HEK293T (cell line): ENCODE measurements around the gene RAB30.

Experiments used
- CTCF ChIA-PET: fragments of 350-600 bp; formaldehyde crosslinking; extraction: SDS; loops from one replicate; lab custom pipeline; 2021; ENCODE audit warnings: antibody characterized with exemption, inconsistent platforms; lab: Yijun Ruan, JAX
- POLR2A ChIA-PET: fragments of 350-600 bp; formaldehyde crosslinking; extraction: SDS; loops from one replicate; lab custom pipeline; 2020; ENCODE audit warnings: antibody characterized with exemption, inconsistent platforms; lab: Yijun Ruan, JAX
- DNase-seq: peaks from one replicate; pipeline ENCODE4 v3.0.0; 2012; ENCODE audit warnings: mixed read lengths; ENCODE audit errors: extremely low spot score
- ARNT ChIP-seq: fragments of 450-650 bp; IDR thresholded peaks from 2 replicates; pipeline ENCODE4 v1.6.1; 2017; ENCODE audit warnings: mild to moderate bottlenecking
- BHLHE40 ChIP-seq: fragments of 450-650 bp; IDR thresholded peaks from 2 replicates; pipeline ENCODE4 v1.6.1; 2016; ENCODE audit warnings: mild to moderate bottlenecking, moderate library complexity, borderline replicate concordance
- CTBP1 ChIP-seq: fragments of 450-650 bp; IDR thresholded peaks from 2 replicates; pipeline ENCODE4 v1.6.1; 2016; ENCODE audit warnings: borderline replicate concordance
- ELF4 ChIP-seq: fragments of 450-650 bp; IDR thresholded peaks from 2 replicates; pipeline ENCODE4 v1.6.1; 2017; ENCODE audit warnings: antibody characterized with exemption
- FOXA1 ChIP-seq: fragments of 450-650 bp; IDR thresholded peaks from 2 replicates; pipeline ENCODE4 v1.6.1; 2016; ENCODE audit warnings: mild to moderate bottlenecking
- FOXK2 ChIP-seq: fragments of 450-650 bp; IDR thresholded peaks from 2 replicates; pipeline ENCODE4 v1.6.1; 2016; ENCODE audit warnings: mild to moderate bottlenecking
- FOXM1 ChIP-seq: fragments of 450-650 bp; IDR thresholded peaks from 2 replicates; pipeline ENCODE4 v1.6.1; 2017; ENCODE audit warnings: mild to moderate bottlenecking, borderline replicate concordance
- HDGF ChIP-seq: fragments of 450-650 bp; IDR thresholded peaks from 2 replicates; pipeline ENCODE4 v1.6.1; 2017; ENCODE audit warnings: antibody characterized with exemption, borderline replicate concordance
- L3MBTL2 ChIP-seq: fragments of 450-650 bp; conservative IDR thresholded peaks from 2 replicates; pipeline ENCODE4 v1.6.1; 2016; ENCODE audit warnings: mild to moderate bottlenecking
- LEF1 ChIP-seq: fragments of 450-650 bp; IDR thresholded peaks from 2 replicates; pipeline ENCODE4 v1.6.1; 2017; ENCODE audit warnings: mild to moderate bottlenecking, borderline replicate concordance
- NFRKB ChIP-seq: fragments of 450-650 bp; IDR thresholded peaks from 2 replicates; pipeline ENCODE4 v1.6.1; 2016; ENCODE audit warnings: mild to moderate bottlenecking, moderate library complexity
- PKNOX1 ChIP-seq: fragments of 450-650 bp; IDR thresholded peaks from 2 replicates; pipeline ENCODE4 v1.6.1; 2016
- SP1 ChIP-seq: fragments of 450-650 bp; IDR thresholded peaks from 2 replicates; pipeline ENCODE4 v1.6.1; 2017
- SUZ12 ChIP-seq: fragments of 450-650 bp; IDR thresholded peaks from 2 replicates; pipeline ENCODE4 v1.6.1; 2016; ENCODE audit warnings: mild to moderate bottlenecking
- TARDBP ChIP-seq: fragments of 450-650 bp; IDR thresholded peaks from 2 replicates; pipeline ENCODE4 v1.6.1; 2016
- ZNF384 ChIP-seq: fragments of 450-650 bp; IDR thresholded peaks from 2 replicates; pipeline ENCODE4 v1.6.1; 2016

The RAB30 gene

GRCh38 chr11:82996966-82997606 lies 74.6 kb downstream of the RAB30 start:
- ChIA-PET POLR2A (interaction anchor here (1.1 kb wide), 1 partner anchor 10 kb away, joined by 3 read pairs; no protein-coding TSS in a partner anchor), CTCF (interaction anchor here (0.6 kb wide), 1 partner anchor 47 kb away, joined by 3 read pairs; no protein-coding TSS in a partner anchor)
- no peak for DNase-seq
- no peak for TF ChIP-seq BHLHE40
- no peak for TF ChIP-seq FOXK2
- no peak for TF ChIP-seq HDGF
- TF ChIP-seq FOXA1: no peak
- no peak for TF ChIP-seq ARNT
- TF ChIP-seq ZNF384: no peak
- no peak for TF ChIP-seq TARDBP
- TF ChIP-seq LEF1: no peak
- no peak for TF ChIP-seq NFRKB
- no peak for TF ChIP-seq L3MBTL2
- no peak for TF ChIP-seq SUZ12
- TF ChIP-seq FOXM1: no peak
- TF ChIP-seq SP1: no peak
- TF ChIP-seq ELF4: no peak
- TF ChIP-seq PKNOX1: no peak
- no peak for TF ChIP-seq CTBP1

DNA sequence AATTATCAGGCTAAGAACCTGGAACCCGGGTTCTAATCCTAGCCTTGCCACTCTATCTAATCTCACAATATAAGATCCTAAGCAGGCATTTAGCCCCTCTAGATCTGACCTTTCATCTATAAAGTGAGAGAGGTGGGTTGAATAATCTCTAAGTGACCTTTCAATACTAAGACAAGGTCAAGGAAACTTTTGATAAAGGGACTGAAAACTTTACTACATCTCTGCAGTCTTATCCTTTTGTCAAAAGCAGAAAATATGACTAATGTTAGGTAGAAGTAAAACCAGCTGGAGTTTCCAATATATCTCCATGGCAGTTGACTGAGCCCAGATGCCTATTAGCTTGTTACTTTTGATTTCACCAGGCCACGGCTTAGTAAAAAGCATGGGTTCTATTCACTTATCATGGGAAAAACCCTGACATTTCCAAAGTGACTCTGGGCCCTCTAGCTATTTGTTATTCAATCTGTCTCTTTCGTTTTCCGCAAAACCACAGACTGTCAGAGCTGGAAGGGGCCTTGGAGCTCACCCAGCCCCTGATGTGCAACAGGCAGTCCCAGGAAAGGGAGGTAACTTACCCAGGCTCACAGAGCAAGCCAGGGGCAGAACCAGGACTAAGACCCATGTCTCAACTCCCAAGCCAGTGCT lies 75.8 kb downstream of the RAB30 start:
- POLR2A ChIA-PET: interaction anchor here (0.9 to 1.6 kb wide), 3 partner anchors 11 to 94 kb away, joined by 3 read pairs; partner anchors contain the start of genes DDIAS and RAB30
- TF ChIP-seq SP1: no peak
- TF ChIP-seq ARNT: no peak
- no peak for TF ChIP-seq NFRKB
- TF ChIP-seq L3MBTL2: no peak
- TF ChIP-seq FOXA1: no peak
- TF ChIP-seq LEF1: no peak
- no peak for TF ChIP-seq CTBP1
- no peak for TF ChIP-seq PKNOX1
- no peak for TF ChIP-seq BHLHE40
- no peak for TF ChIP-seq ZNF384
- TF ChIP-seq FOXK2: no peak
- TF ChIP-seq FOXM1: no peak
- TF ChIP-seq HDGF: no peak
- no peak for TF ChIP-seq ELF4
- TF ChIP-seq SUZ12: no peak
- TF ChIP-seq TARDBP: no peak
- CTCF ChIA-PET: no interaction called here
- no peak for DNase-seq

DNA sequence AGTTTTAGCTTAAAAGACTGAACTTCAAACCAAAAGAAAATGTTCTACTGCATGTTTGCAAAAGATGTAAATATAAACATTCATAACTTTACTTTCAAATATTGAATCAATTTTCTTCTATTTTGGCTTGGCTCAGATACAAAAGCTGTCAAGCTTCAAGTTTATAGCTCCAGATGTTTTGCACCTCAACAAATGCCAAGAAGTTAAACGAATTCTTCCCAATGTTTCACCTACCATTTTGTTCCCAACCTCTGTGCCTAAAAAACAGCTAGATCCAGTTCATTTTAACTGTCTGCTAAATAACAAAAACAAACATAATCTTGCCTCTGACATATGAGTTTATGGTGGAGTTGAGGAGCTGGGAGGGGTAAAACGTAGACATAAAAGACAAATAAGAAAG lies 76.5 kb downstream of the RAB30 start:
- ChIA-PET CTCF (no interaction called here), POLR2A (interaction anchor here (0.9 to 1.6 kb wide), 2 partner anchors 76 to 94 kb away, joined by 3 read pairs; partner anchors contain the start of genes DDIAS and RAB30)
- no peak for TF ChIP-seq FOXM1
- TF ChIP-seq ELF4: no peak
- TF ChIP-seq PKNOX1: no peak
- no peak for TF ChIP-seq ARNT
- TF ChIP-seq SUZ12: no peak
- TF ChIP-seq BHLHE40: no peak
- TF ChIP-seq TARDBP: no peak
- TF ChIP-seq NFRKB: no peak
- no peak for TF ChIP-seq FOXK2
- no peak for TF ChIP-seq HDGF
- TF ChIP-seq LEF1: no peak
- no peak for TF ChIP-seq L3MBTL2
- no peak for TF ChIP-seq SP1
- TF ChIP-seq ZNF384: no peak
- no peak for TF ChIP-seq CTBP1
- TF ChIP-seq FOXA1: no peak
- DNase-seq: no peak

- ChIA-PET POLR2A (interaction anchor here (1.6 kb wide), 1 partner anchor 93 kb away, joined by 3 read pairs; the partner anchor contains the start of gene DDIAS), CTCF (interaction anchor here (0.8 kb wide), 1 partner anchor 116 kb away, joined by 3 read pairs; no protein-coding TSS in a partner anchor)
- TF ChIP-seq FOXA1: no peak
- no peak for TF ChIP-seq HDGF
- DNase-seq: no peak
Measured at GRCh38 chr11:82994604-82995230, 77.0 kb downstream of the RAB30 start.

DNA sequence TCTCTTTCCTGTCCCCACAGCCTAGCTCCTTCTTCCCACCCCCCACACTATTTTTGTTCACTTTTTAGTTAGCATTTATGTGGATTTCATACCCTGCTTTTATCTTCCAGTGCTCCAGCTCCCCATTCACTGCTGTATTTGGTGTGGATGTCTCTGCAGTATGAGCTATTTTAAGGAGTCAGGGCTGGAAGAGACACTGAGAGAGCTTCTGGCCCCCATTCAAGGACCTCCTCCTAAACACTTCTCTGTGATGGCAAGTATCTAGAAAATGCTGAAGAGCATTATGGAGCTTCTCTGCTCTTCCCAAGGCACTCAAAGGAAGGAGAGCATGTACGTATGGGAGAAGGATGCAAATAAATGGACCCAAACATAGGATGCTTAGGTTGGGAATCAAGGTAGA lies 79.5 kb downstream of the RAB30 start:
- CTCF ChIA-PET: no interaction called here
- POLR2A ChIA-PET: no interaction called here
- TF ChIP-seq CTBP1 (no peak), SUZ12 (no peak), NFRKB (no peak), LEF1 (no peak), SP1 (no peak), TARDBP (no peak), ZNF384 (no peak), FOXK2 (no peak), BHLHE40 (no peak)
- DNase-seq: no peak
